Smooth muscle cell (in vitro differentiated cells): Measurements from ENCODE around the gene SMG9. TPM values are rescaled to one million over a fixed set of nuclear protein-coding genes. Genes with fewer than 3 reads are reported as not detected.
"Not testable (repeated sequence)": the region's sequence is repeated elsewhere in the genome, so short reads cannot be mapped to it uniquely, and the experiment has no call there.

Experiments used
- DNase-seq: peaks from one replicate; lab custom pipeline; 2025; ENCODE audit not compliant: unreplicated experiment; lab: John Stamatoyannopoulos, UW
- H2AFZ ChIP-seq: fragments of 200-600 bp; sonication (generic); 2 replicates; pipeline ENCODE4 v1.6.0; 2016; ENCODE audit warnings: antibody characterized with exemption, low read depth, mild to moderate bottlenecking
- H3F3A ChIP-seq: fragments of 200-600 bp; sonication (generic); 2 replicates; pipeline ENCODE4 v1.6.0; 2017; ENCODE audit warnings: antibody characterized with exemption, low read depth
- H3K27ac ChIP-seq: fragments of 200-600 bp; sonication (generic); 2 replicates; pipeline ENCODE4 v1.5.1; 2016; ENCODE audit warnings: low read depth, mild to moderate bottlenecking
- H3K27me3 ChIP-seq: fragments of 200-600 bp; sonication (generic); 2 replicates; pipeline ENCODE4 v1.6.1; 2016; ENCODE audit warnings: low read depth, mild to moderate bottlenecking
- H3K36me3 ChIP-seq: fragments of 200-600 bp; sonication (generic); 2 replicates; pipeline ENCODE4 v1.5.1; 2016; ENCODE audit warnings: low read depth
- H3K4me1 ChIP-seq: fragments of 200-600 bp; sonication (generic); 2 replicates; pipeline ENCODE4 v1.5.1; 2016; ENCODE audit warnings: low read depth
- H3K4me2 ChIP-seq: fragments of 200-600 bp; sonication (generic); 2 replicates; pipeline ENCODE4 v1.6.0; 2016; ENCODE audit warnings: mild to moderate bottlenecking
- H3K4me3 ChIP-seq: fragments of 200-600 bp; sonication (generic); 2 replicates; pipeline ENCODE4 v1.5.1; 2016; ENCODE audit warnings: mild to moderate bottlenecking
- H3K79me2 ChIP-seq: fragments of 200-600 bp; sonication (generic); 2 replicates; pipeline ENCODE4 v1.6.0; 2016; ENCODE audit warnings: low read depth, mild to moderate bottlenecking
- H3K9ac ChIP-seq: fragments of 200-600 bp; sonication (generic); 2 replicates; pipeline ENCODE4 v1.6.0; 2016; ENCODE audit warnings: low read depth
- H3K9me3 ChIP-seq: fragments of 200-600 bp; sonication (generic); replicated peaks from 2 replicates; pipeline ENCODE4 v1.5.1; 2016; ENCODE audit warnings: low read depth
- H4K20me1 ChIP-seq: fragments of 200-600 bp; sonication (generic); 2 replicates; pipeline ENCODE4 v1.6.0; 2016; ENCODE audit warnings: low read depth
- CTCF ChIP-seq: fragments of 200-600 bp; sonication (generic); IDR thresholded peaks from 2 replicates; pipeline ENCODE4 v1.5.1; 2017; ENCODE audit warnings: borderline replicate concordance, mild to moderate bottlenecking, antibody characterized with exemption; ENCODE audit not compliant: insufficient read depth, poor library complexity, severe bottlenecking
- WGBS: methylation state at CpG from one replicate; pipeline ENCODE4 v1.1.7; 2016; ENCODE audit warnings: low lambda C conversion rate; 5-methylcytosine and 5-hydroxymethylcytosine counted together
- polyA plus RNA-seq: library from polyadenylated mRNA; unstranded; fragments of >200 nt; fragmentation: Nextera tagmentation; extraction: Ambion mirVana; gene quantifications from 2 replicates; pipeline ENCODE4 v1.2.1, GENCODE V29; 2016
- total RNA-seq: library from RNA; depleted of rRNA; stranded (reverse); fragments of >200 nt; gene quantifications from 2 replicates; pipeline ENCODE4 v1.2.3, GENCODE V29; 2014

Gene SMG9
- total and polyA plus RNA-seq, 2 experiments from 2014 or later: 13.2 to 39.2 TPM

- H3K36me3 ChIP-seq: no peaks in the 10 kb centered on the region
- H3K27me3 ChIP-seq: no peaks in the 10 kb centered on the region
- no peak for DNase-seq
- H3K79me2 ChIP-seq: no peaks in the 10 kb centered on the region
- peaks cover 4% of the 10 kb centered on the region for H3K4me1 ChIP-seq
- H4K20me1 ChIP-seq: no peaks in the 10 kb centered on the region
- H3K9me3 ChIP-seq: no peaks in the 10 kb centered on the region
- H3K9ac ChIP-seq: no peak overlapping the region
- TF ChIP-seq CTCF: no peak
- H3K4me3 ChIP-seq: no peak overlapping the region
- H2AFZ ChIP-seq: no peak overlapping the region
- no peak overlapping the region for H3K4me2 ChIP-seq
- 83% methylated on average over 11 of the region's 11 CpGs for WGBS
- H3F3A ChIP-seq: no peaks in the 10 kb centered on the region
- no peak overlapping the region for H3K27ac ChIP-seq
These were observed 71.7 kb downstream of the SMG9 start for GRCh38 chr19:43682824-43683661.

GRCh38 chr19:43682269-43682668, 72.5 kb downstream of the SMG9 start:
- DNase-seq, H2AFZ ChIP-seq, H4K20me1 ChIP-seq, H3K36me3 ChIP-seq, H3K4me1 ChIP-seq, H3K27ac ChIP-seq, H3K4me3 ChIP-seq, H3K4me2 ChIP-seq, H3K9ac ChIP-seq, H3F3A ChIP-seq, H3K9me3 ChIP-seq, H3K27me3 ChIP-seq, H3K79me2 ChIP-seq: not testable (repeated sequence)
- 86% methylated on average over 5 of the region's 5 CpGs for WGBS

- Histone ChIP-seq H3K27me3 (no peaks in the 10 kb centered on the region), H3K79me2 (no peaks in the 10 kb centered on the region), H3K27ac (no peak overlapping the region), H3K9me3 (no peaks in the 10 kb centered on the region), H3K4me3 (no peak overlapping the region), H4K20me1 (no peaks in the 10 kb centered on the region), H3K4me1 (no peaks in the 10 kb centered on the region), H3F3A (no peaks in the 10 kb centered on the region), H3K36me3 (no peaks in the 10 kb centered on the region), H3K9ac (no peak overlapping the region), H2AFZ (no peak overlapping the region), H3K4me2 (no peak overlapping the region)
- 93% methylated on average over 5 of the region's 5 CpGs for WGBS
- no peak for TF ChIP-seq CTCF
- no peak for DNase-seq
These were observed 72.9 kb downstream of the SMG9 start for GRCh38 chr19:43681821-43682220.

- no peak for TF ChIP-seq CTCF
- 92% methylated on average over 11 of the region's 11 CpGs for WGBS
- Histone ChIP-seq H4K20me1 (no peaks in the 10 kb centered on the region), H3K79me2 (no peaks in the 10 kb centered on the region), H3K9ac (no peak overlapping the region), H3F3A (no peaks in the 10 kb centered on the region), H3K27me3 (no peaks in the 10 kb centered on the region), H3K4me3 (no peak overlapping the region), H2AFZ (no peak overlapping the region), H3K4me2 (no peak overlapping the region), H3K27ac (no peak overlapping the region), H3K9me3 (no peaks in the 10 kb centered on the region), H3K36me3 (no peaks in the 10 kb centered on the region), H3K4me1 (no peaks in the 10 kb centered on the region)
- DNase-seq: no peak
These were observed 76.1 kb downstream of the SMG9 start for GRCh38 chr19:43678512-43679261.

Other genes starting within 250 kb of the SMG9 start
- gene ETHE1, start 227.8 kb downstream of the SMG9 start, total RNA-seq: 45.4 and 61.1 TPM in 2 replicates
- 57.6 and 61.4 TPM in 2 replicates for gene ETHE1, start 227.8 kb downstream of the SMG9 start, polyA plus RNA-seq
- 0.18 TPM in 1 of 2 replicates, not detected in the other for gene ZNF575, start 221.8 kb downstream of the SMG9 start, total RNA-seq
- 1.7 and 2.4 TPM in 2 replicates for gene ZNF575, start 221.8 kb downstream of the SMG9 start, polyA plus RNA-seq
- 19.0 and 24.9 TPM in 2 replicates for gene XRCC1, start 179.4 kb downstream of the SMG9 start, total RNA-seq
- gene XRCC1, start 179.4 kb downstream of the SMG9 start, polyA plus RNA-seq: 35.1 and 43.0 TPM in 2 replicates
- 1.7 and 5.5 TPM in 2 replicates for gene PINLYP, start 179.2 kb downstream of the SMG9 start, total RNA-seq
- 2.2 and 8.3 TPM in 2 replicates for gene PINLYP, start 179.2 kb downstream of the SMG9 start, polyA plus RNA-seq
- 11.1 and 13.1 TPM in 2 replicates for gene IRGQ, start 158.8 kb downstream of the SMG9 start, total RNA-seq
- gene IRGQ, start 158.8 kb downstream of the SMG9 start, polyA plus RNA-seq: 13.1 and 14.3 TPM in 2 replicates
- gene ZNF576, start 158.4 kb downstream of the SMG9 start, total RNA-seq: 2.7 and 10.7 TPM in 2 replicates
- 13.7 and 14.5 TPM in 2 replicates for gene ZNF576, start 158.4 kb downstream of the SMG9 start, polyA plus RNA-seq
- 0.09 and 0.27 TPM in 2 replicates for gene SRRM5, start 142.9 kb downstream of the SMG9 start, total RNA-seq
- gene SRRM5, start 142.9 kb downstream of the SMG9 start, polyA plus RNA-seq: 0.34 TPM in 1 of 2 replicates, not detected in the other
- 12.9 and 20.3 TPM in 2 replicates for gene ZNF428, start 135.3 kb downstream of the SMG9 start, total RNA-seq
- 61.4 and 63.1 TPM in 2 replicates for gene ZNF428, start 135.3 kb downstream of the SMG9 start, polyA plus RNA-seq
- 2.4 and 3.7 TPM in 2 replicates for gene CADM4, start 115.1 kb downstream of the SMG9 start, total RNA-seq
- gene CADM4, start 115.1 kb downstream of the SMG9 start, polyA plus RNA-seq: 1.9 and 8.3 TPM in 2 replicates
- 67.0 and 105 TPM in 2 replicates for gene PLAUR, start 84.8 kb downstream of the SMG9 start, total RNA-seq
- 107 and 115 TPM in 2 replicates for gene PLAUR, start 84.8 kb downstream of the SMG9 start, polyA plus RNA-seq
- not detected in 2 replicates for gene IRGC, start 38.9 kb downstream of the SMG9 start, total RNA-seq
- not detected in 2 replicates for gene IRGC, start 38.9 kb downstream of the SMG9 start, polyA plus RNA-seq
- 4.0 and 5.4 TPM in 2 replicates for gene KCNN4, start 26.0 kb upstream of the SMG9 start, total RNA-seq
- gene KCNN4, start 26.0 kb upstream of the SMG9 start, polyA plus RNA-seq: 1.7 and 14.9 TPM in 2 replicates
- gene LYPD5, start 47.5 kb upstream of the SMG9 start, total RNA-seq: 3.1 and 6.9 TPM in 2 replicates
- 1.2 and 2.7 TPM in 2 replicates for gene LYPD5, start 47.5 kb upstream of the SMG9 start, polyA plus RNA-seq
- 4.1 and 8.0 TPM in 2 replicates for gene ZNF283, start 72.4 kb upstream of the SMG9 start, total RNA-seq
- 1.5 and 2.4 TPM in 2 replicates for gene ZNF283, start 72.4 kb upstream of the SMG9 start, polyA plus RNA-seq
- 11.3 and 12.5 TPM in 2 replicates for gene ZNF404, start 129.0 kb upstream of the SMG9 start, total RNA-seq
- gene ZNF404, start 129.0 kb upstream of the SMG9 start, polyA plus RNA-seq: 8.6 and 10.2 TPM in 2 replicates
- gene ZNF45, start 180.3 kb upstream of the SMG9 start, total RNA-seq: 6.1 and 14.8 TPM in 2 replicates
- 5.7 and 6.7 TPM in 2 replicates for gene ZNF45, start 180.3 kb upstream of the SMG9 start, polyA plus RNA-seq
- 4.9 and 6.6 TPM in 2 replicates for gene ZNF221, start 196.3 kb upstream of the SMG9 start, total RNA-seq
- 1.3 and 1.9 TPM in 2 replicates for gene ZNF221, start 196.3 kb upstream of the SMG9 start, polyA plus RNA-seq
- 4.1 and 11.9 TPM in 2 replicates for gene ZNF155, start 229.2 kb upstream of the SMG9 start, total RNA-seq
- gene ZNF155, start 229.2 kb upstream of the SMG9 start, polyA plus RNA-seq: 1.2 and 5.5 TPM in 2 replicates
- gene ZNF230, start 248.0 kb upstream of the SMG9 start, total RNA-seq: 10.0 and 17.3 TPM in 2 replicates
- gene ZNF230, start 248.0 kb upstream of the SMG9 start, polyA plus RNA-seq: 1.2 and 4.4 TPM in 2 replicates